Measurements from ENCODE around the gene FADS3. TPM values are rescaled to one million over a fixed set of nuclear protein-coding genes. Genes with fewer than 3 reads are reported as not detected.
A peak's percentile ranks its signal among the peaks of the same experiment; 100 is the strongest.

FADS3 gene
- total and polyA plus RNA-seq, 9 of the 15 experiments (the other 6 are each of a cell fraction or from before 2014, with no cell fraction given) = 0.97 to 148 (median 92.7) TPM

DNA sequence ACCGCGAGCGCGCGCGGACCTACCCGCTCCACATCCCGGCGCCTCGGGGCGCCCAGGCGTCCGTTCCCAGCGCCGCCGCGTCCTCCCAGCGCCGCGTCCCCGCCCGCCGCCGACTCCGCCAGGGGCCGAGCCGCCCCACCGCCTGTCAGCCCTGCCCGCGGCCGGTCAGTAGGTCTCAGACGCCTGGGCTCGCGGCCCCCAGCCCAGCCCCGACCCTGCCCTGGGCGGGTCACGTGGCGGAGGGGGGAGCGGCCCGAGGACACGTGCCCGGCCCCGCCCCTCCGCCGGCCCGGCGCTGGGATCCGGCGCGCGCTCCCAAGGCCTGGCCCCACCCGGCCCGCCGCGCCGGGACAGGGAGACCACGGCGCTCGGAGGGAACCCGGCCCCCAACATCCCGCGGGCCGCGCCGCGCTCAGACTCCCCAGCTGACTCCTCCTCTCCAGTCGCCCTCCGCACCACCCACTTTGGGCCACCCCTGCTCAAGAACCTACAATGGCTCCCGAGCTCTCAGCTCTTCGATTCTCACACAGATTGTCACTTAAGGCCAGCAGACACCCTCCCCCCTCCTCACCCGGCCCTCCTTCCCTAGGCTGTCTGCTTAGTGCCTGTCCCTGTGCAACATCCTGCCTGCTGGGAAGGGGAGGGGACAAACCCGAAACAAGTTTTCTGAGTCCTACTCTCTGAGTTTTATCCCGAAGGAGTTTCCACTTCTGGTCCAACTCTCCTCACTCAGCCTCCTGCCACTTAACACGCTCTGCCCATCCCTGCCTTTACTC lies 26.2 kb upstream of the FADS3 start, which contains the start of gene RAB3IL1 (continued):
- TF ChIP-seq, protein P1, sequence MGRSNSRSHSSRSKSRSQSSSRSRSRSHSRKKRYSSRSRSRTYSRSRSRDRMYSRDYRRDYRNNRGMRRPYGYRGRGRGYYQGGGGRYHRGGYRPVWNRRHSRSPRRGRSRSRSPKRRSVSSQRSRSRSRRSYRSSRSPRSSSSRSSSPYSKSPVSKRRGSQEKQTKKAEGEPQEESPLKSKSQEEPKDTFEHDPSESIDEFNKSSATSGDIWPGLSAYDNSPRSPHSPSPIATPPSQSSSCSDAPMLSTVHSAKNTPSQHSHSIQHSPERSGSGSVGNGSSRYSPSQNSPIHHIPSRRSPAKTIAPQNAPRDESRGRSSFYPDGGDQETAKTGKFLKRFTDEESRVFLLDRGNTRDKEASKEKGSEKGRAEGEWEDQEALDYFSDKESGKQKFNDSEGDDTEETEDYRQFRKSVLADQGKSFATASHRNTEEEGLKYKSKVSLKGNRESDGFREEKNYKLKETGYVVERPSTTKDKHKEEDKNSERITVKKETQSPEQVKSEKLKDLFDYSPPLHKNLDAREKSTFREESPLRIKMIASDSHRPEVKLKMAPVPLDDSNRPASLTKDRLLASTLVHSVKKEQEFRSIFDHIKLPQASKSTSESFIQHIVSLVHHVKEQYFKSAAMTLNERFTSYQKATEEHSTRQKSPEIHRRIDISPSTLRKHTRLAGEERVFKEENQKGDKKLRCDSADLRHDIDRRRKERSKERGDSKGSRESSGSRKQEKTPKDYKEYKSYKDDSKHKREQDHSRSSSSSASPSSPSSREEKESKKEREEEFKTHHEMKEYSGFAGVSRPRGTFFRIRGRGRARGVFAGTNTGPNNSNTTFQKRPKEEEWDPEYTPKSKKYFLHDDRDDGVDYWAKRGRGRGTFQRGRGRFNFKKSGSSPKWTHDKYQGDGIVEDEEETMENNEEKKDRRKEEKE (IDR thresholded peaks at IDR 0.05; ENCODE audit: borderline replicate concordance in 1 of 2, control insufficient read depth in 1 of 2, low read depth in 2 of 2, low read length in 1 of 2) = no peak
- no peak for TF ChIP-seq ZKSCAN8 (CRISPR knock-in tag; IDR thresholded peaks at IDR 0.05)
- TF ChIP-seq, protein P2, sequence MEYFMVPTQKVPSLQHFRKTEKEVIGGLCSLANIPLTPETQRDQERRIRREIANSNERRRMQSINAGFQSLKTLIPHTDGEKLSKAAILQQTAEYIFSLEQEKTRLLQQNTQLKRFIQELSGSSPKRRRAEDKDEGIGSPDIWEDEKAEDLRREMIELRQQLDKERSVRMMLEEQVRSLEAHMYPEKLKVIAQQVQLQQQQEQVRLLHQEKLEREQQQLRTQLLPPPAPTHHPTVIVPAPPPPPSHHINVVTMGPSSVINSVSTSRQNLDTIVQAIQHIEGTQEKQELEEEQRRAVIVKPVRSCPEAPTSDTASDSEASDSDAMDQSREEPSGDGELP (CRISPR knock-in tag; IDR thresholded peaks at IDR 0.05; ENCODE audit: borderline replicate concordance) = peak; percentile 53; the same call in 1 of the 2 replicates
- TF ChIP-seq KDM1A (IDR thresholded peaks at IDR 0.05) = peak; percentile 96 to 98
- peak; percentile 27; the same call in 1 of the 2 replicates for TF ChIP-seq OTX1 (CRISPR knock-in tag; IDR thresholded peaks at IDR 0.05)
- peak; percentile 37; the same call in 1 of the 2 replicates for TF ChIP-seq SMARCE1 (IDR thresholded peaks at IDR 0.05)
- peak; percentile 89 for TF ChIP-seq HDAC2 (IDR thresholded peaks at IDR 0.05)
- TF ChIP-seq, protein P3, sequence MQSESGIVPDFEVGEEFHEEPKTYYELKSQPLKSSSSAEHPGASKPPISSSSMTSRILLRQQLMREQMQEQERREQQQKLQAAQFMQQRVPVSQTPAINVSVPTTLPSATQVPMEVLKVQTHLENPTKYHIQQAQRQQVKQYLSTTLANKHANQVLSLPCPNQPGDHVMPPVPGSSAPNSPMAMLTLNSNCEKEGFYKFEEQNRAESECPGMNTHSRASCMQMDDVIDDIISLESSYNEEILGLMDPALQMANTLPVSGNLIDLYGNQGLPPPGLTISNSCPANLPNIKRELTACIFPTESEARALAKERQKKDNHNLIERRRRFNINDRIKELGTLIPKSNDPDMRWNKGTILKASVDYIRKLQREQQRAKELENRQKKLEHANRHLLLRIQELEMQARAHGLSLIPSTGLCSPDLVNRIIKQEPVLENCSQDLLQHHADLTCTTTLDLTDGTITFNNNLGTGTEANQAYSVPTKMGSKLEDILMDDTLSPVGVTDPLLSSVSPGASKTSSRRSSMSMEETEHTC (IDR thresholded peaks at IDR 0.05) = 0 out of 2 replicates have a peak, but pooled peaks have one; percentile 21
- TF ChIP-seq SMARCA4 (IDR thresholded peaks at IDR 0.05) = 0 out of 2 replicates have a peak, but pooled peaks have one; percentile 9
- TF ChIP-seq ZNF445 (CRISPR knock-in tag; IDR thresholded peaks at IDR 0.05; ENCODE audit: low read depth) = no peak
- peak; percentile 67 for TF ChIP-seq HMGN3 (IDR thresholded peaks at IDR 0.05; ENCODE audit: borderline replicate concordance, extremely low read depth, insufficient read length, low read depth, low read length)
- 0 out of 2 replicates have a peak, but pooled peaks have one; percentile 14 for TF ChIP-seq ATF7 (IDR thresholded peaks at IDR 0.05)

All from K562 (cell line).